K562 (cell line): Measurements from ENCODE around the gene UBXN11. TPM values are rescaled to one million over a fixed set of nuclear protein-coding genes. Genes with fewer than 3 reads are reported as not detected.

Experiments used
- ATF1 ChIP-seq, 2 experiments: fragments of 450-650 bp in 1 of 2; IDR thresholded peaks; 2 replicates each; pipeline ENCODE4 v1.6.1; 2016; ENCODE audit warnings: missing compliant biosample characterization in 1 of 2, missing genetic modification characterization in 1 of 2
- BMI1 ChIP-seq: fragments of 150-350 bp; IDR thresholded peaks from 2 replicates; pipeline ENCODE4 v1.6.1; 2014; ENCODE audit warnings: low read length
- ELK1 ChIP-seq: sonication (generic); formaldehyde crosslinking; IDR thresholded peaks from 2 replicates; pipeline ENCODE4 v1.8.1; 2022; ENCODE audit warnings: missing genetic modification reagents
- HNRNPLL ChIP-seq: fragments of 200-400 bp; formaldehyde crosslinking; IDR thresholded peaks from 2 replicates; pipeline ENCODE4 v1.6.1; 2017; ENCODE audit warnings: low read length, low read depth, mild to moderate bottlenecking; ENCODE audit not compliant: poor library complexity, severe bottlenecking
- MBD1 ChIP-seq: fragments of 250-450 bp; sonication (Bioruptor Pico); IDR thresholded peaks from 2 replicates; pipeline ENCODE4 v1.8.0; 2022; ENCODE audit warnings: inconsistent platforms
- NFXL1 ChIP-seq: fragments of 450-650 bp; formaldehyde crosslinking; IDR thresholded peaks from 2 replicates; pipeline ENCODE4 v1.4.0; 2021; ENCODE audit warnings: mild to moderate bottlenecking
- RFX5 ChIP-seq: IDR thresholded peaks from 2 replicates; pipeline ENCODE4 v1.6.1; 2011; ENCODE audit warnings: low read depth, mild to moderate bottlenecking, improper control_type of control experiment, low read length
- SIRT6 ChIP-seq: IDR thresholded peaks from one replicate; pipeline ENCODE4 v1.6.1; 2012; ENCODE audit warnings: low read depth, mild to moderate bottlenecking, control low read depth, inconsistent platforms, low read length, moderate library complexity
- SMC3 ChIP-seq: conservative IDR thresholded peaks from 2 replicates; pipeline ENCODE4 v1.6.1; 2011; ENCODE audit warnings: low read depth, low read length, improper control_type of control experiment; ENCODE audit not compliant: insufficient read depth
- SOX6 ChIP-seq: fragments of 450-650 bp; IDR thresholded peaks from 2 replicates; pipeline ENCODE4 v1.6.1; 2014; ENCODE audit warnings: mild to moderate bottlenecking
- SRF ChIP-seq, 2 experiments: fragments of 250-450, 450-650 bp in 1 of 2; sonication (Bioruptor Pico) in 1 of 2; sonication (generic) in 1 of 2; formaldehyde crosslinking; IDR thresholded peaks; 2 replicates each; pipeline versions ENCODE4 v1.5.0 to v1.5.1; 2020 to 2022; ENCODE audit warnings: mild to moderate bottlenecking in 1 of 2, missing genetic modification reagents in 1 of 2
- TAF7 ChIP-seq: fragments of 450-650 bp; IDR thresholded peaks from 2 replicates; pipeline ENCODE4 v1.6.1; 2016; ENCODE audit warnings: missing genetic modification characterization, missing compliant biosample characterization
- TFAM ChIP-seq: fragments of 250-450 bp; sonication (Bioruptor Pico); conservative IDR thresholded peaks from 2 replicates; pipeline ENCODE4 v1.5.0; 2021; ENCODE audit warnings: mild to moderate bottlenecking, moderate library complexity
- ZNF143 ChIP-seq: sonication (generic); formaldehyde crosslinking; IDR thresholded peaks from 2 replicates; pipeline ENCODE4 v1.9.0; 2022; ENCODE audit warnings: mild to moderate bottlenecking, missing genetic modification reagents
- ZNF41 ChIP-seq: fragments of 250-450 bp; sonication (Bioruptor Pico); conservative IDR thresholded peaks from 2 replicates; pipeline ENCODE4 v1.4.0; 2020; ENCODE audit warnings: mild to moderate bottlenecking
- polyA plus RNA-seq, 8 experiments: library from polyadenylated mRNA; depleted of rRNA in 4 of 8; stranded (reverse) in 5 of 8; unstranded in 3 of 8; fragments of >200 nt; fragmentation: Nextera tagmentation in 2 of 8; fragmentation: Illumina TruSeq in 1 of 8; extraction: Ambion mirVana in 2 of 8; extraction: Trizol in 1 of 8; gene quantifications; 2 replicates each; pipeline versions ENCODE4 v1.2.1 to v1.2.3, GENCODE V29; 2011 to 2014; ENCODE audit warnings: inconsistent platforms in 1 of 8, missing spikeins in 1 of 8
- total RNA-seq, 7 experiments: library from RNA; depleted of rRNA in 6 of 7; stranded (reverse); fragments of >200 nt in 6 of 7; fragmentation: Illumina TruSeq in 2 of 7; extraction: Trizol in 2 of 7; gene quantifications; 2 replicates each; pipeline versions ENCODE4 v1.2.1 to v1.2.3, GENCODE V29; 2011 to 2021; ENCODE audit warnings: low replicate concordance in 1 of 7
- TF ChIP-seq, protein P1 (sequence below): IDR thresholded peaks from 3 replicates; pipeline ENCODE4 v1.6.1; 2011; ENCODE audit warnings: borderline replicate concordance, mild to moderate bottlenecking; ENCODE audit not compliant: insufficient read length, insufficient read depth
- TF ChIP-seq, protein P2 (sequence below), 2 experiments: fragments of 450-650 bp in 1 of 2; IDR thresholded peaks; 2 replicates each; pipeline ENCODE4 v1.6.1; 2011 to 2017; ENCODE audit warnings: low read depth in 2 of 2, antibody characterized with exemption in 1 of 2, borderline replicate concordance in 1 of 2, low read length in 1 of 2, mild to moderate bottlenecking in 1 of 2, mixed read lengths in 1 of 2; ENCODE audit not compliant: control insufficient read depth in 1 of 2
- TF ChIP-seq, protein P3 (sequence below): fragments of 250-450 bp; sonication (Bioruptor Pico); IDR thresholded peaks from 2 replicates; pipeline ENCODE4 v1.8.0; 2021; ENCODE audit warnings: mild to moderate bottlenecking, moderate library complexity

UBXN11 gene
- total and polyA plus RNA-seq, 9 of the 15 experiments (the other 6 are each of a cell fraction or from before 2014, with no cell fraction given) = 0.48 to 34.3 (median 11.3) TPM

- TF ChIP-seq TFAM (CRISPR knock-in tag) (no peak), RFX5 (no peak), SMC3 (no peak), SIRT6 (no peak), ELK1 (CRISPR knock-in tag) (no peak), SRF (CRISPR knock-in tag; IDR thresholded peaks at IDR 0.05) (peak in 1 of 2 experiments; percentile 59; a peak in 1 of 4 replicates), BMI1 (peak; percentile 92), SOX6 (no peak), TAF7 (tag) (no peak), ZNF143 (CRISPR knock-in tag) (peak; percentile 73), MBD1 (no peak), ATF1 (CRISPR knock-in tag; IDR thresholded peaks at IDR 0.05) (no peak), ATF1 (tag; IDR thresholded peaks at IDR 0.05) (peak; percentile 74), ZNF41 (no peak), HNRNPLL (no peak), NFXL1 (CRISPR knock-in tag) (no peak)
- TF ChIP-seq, protein P1, sequence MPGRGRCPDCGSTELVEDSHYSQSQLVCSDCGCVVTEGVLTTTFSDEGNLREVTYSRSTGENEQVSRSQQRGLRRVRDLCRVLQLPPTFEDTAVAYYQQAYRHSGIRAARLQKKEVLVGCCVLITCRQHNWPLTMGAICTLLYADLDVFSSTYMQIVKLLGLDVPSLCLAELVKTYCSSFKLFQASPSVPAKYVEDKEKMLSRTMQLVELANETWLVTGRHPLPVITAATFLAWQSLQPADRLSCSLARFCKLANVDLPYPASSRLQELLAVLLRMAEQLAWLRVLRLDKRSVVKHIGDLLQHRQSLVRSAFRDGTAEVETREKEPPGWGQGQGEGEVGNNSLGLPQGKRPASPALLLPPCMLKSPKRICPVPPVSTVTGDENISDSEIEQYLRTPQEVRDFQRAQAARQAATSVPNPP = no peak
- TF ChIP-seq, protein P2, sequence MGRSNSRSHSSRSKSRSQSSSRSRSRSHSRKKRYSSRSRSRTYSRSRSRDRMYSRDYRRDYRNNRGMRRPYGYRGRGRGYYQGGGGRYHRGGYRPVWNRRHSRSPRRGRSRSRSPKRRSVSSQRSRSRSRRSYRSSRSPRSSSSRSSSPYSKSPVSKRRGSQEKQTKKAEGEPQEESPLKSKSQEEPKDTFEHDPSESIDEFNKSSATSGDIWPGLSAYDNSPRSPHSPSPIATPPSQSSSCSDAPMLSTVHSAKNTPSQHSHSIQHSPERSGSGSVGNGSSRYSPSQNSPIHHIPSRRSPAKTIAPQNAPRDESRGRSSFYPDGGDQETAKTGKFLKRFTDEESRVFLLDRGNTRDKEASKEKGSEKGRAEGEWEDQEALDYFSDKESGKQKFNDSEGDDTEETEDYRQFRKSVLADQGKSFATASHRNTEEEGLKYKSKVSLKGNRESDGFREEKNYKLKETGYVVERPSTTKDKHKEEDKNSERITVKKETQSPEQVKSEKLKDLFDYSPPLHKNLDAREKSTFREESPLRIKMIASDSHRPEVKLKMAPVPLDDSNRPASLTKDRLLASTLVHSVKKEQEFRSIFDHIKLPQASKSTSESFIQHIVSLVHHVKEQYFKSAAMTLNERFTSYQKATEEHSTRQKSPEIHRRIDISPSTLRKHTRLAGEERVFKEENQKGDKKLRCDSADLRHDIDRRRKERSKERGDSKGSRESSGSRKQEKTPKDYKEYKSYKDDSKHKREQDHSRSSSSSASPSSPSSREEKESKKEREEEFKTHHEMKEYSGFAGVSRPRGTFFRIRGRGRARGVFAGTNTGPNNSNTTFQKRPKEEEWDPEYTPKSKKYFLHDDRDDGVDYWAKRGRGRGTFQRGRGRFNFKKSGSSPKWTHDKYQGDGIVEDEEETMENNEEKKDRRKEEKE (IDR thresholded peaks at IDR 0.05; ENCODE audit: borderline replicate concordance in 1 of 2, control insufficient read depth in 1 of 2, low read depth in 2 of 2, low read length in 1 of 2) = no peak
- TF ChIP-seq, protein P3, sequence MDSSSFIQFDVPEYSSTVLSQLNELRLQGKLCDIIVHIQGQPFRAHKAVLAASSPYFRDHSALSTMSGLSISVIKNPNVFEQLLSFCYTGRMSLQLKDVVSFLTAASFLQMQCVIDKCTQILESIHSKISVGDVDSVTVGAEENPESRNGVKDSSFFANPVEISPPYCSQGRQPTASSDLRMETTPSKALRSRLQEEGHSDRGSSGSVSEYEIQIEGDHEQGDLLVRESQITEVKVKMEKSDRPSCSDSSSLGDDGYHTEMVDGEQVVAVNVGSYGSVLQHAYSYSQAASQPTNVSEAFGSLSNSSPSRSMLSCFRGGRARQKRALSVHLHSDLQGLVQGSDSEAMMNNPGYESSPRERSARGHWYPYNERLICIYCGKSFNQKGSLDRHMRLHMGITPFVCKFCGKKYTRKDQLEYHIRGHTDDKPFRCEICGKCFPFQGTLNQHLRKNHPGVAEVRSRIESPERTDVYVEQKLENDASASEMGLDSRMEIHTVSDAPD (CRISPR knock-in tag) = no peak
Measured at GRCh38 chr1:26306290-26307229, at the start of gene UBXN11 (continued).
